ENCODE results near the gene CCL23. TPM values are rescaled to one million over a fixed set of nuclear protein-coding genes. Genes with fewer than 3 reads are reported as not detected.

Gene CCL23
- polyA plus RNA-seq, 1 donor from 2014 or later, result not detected

DNA sequence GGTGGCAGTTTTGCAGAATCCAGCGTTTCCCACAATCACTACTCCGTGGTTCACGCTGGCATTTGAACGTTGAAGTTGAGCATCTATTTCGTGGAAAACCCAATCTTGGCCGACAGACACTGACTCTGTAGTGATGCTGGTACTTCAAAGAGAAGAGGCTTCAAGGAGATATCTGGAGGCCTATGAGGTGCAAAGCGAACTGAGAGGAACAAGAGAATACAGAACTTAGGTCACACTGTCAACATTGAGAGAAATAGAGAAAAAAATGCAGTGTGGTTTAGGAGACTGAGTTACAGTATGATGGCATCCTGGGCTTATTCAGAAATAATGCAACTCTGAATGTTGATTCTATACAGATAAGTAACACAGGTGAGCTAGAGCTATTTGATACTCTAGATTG lies 52.5 kb downstream of the CCL23 start:
- H3K4me3 ChIP-seq (ENCODE audit: low read length), result no peak overlapping the region
- no peaks in the 10 kb centered on the region for H3K27me3 ChIP-seq (ENCODE audit: insufficient read depth, low read depth, low read length)
- H2AFZ ChIP-seq (ENCODE audit: low read depth, low read length), result no peak overlapping the region
- H3F3A ChIP-seq (ENCODE audit: insufficient read depth, low read length, poor library complexity, severe bottlenecking), result no peaks in the 10 kb centered on the region
- H3K9ac ChIP-seq (ENCODE audit: low read length), result no peak overlapping the region
- no peak for TF ChIP-seq RAD21 (conservative IDR thresholded peaks at IDR 0.05)
- TF ChIP-seq, protein P1, sequence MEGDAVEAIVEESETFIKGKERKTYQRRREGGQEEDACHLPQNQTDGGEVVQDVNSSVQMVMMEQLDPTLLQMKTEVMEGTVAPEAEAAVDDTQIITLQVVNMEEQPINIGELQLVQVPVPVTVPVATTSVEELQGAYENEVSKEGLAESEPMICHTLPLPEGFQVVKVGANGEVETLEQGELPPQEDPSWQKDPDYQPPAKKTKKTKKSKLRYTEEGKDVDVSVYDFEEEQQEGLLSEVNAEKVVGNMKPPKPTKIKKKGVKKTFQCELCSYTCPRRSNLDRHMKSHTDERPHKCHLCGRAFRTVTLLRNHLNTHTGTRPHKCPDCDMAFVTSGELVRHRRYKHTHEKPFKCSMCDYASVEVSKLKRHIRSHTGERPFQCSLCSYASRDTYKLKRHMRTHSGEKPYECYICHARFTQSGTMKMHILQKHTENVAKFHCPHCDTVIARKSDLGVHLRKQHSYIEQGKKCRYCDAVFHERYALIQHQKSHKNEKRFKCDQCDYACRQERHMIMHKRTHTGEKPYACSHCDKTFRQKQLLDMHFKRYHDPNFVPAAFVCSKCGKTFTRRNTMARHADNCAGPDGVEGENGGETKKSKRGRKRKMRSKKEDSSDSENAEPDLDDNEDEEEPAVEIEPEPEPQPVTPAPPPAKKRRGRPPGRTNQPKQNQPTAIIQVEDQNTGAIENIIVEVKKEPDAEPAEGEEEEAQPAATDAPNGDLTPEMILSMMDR (IDR thresholded peaks at IDR 0.05; ENCODE audit: poor library complexity, severe bottlenecking), result no peak
- TF ChIP-seq MXI1 (conservative IDR thresholded peaks at IDR 0.05; ENCODE audit: poor library complexity, severe bottlenecking), result no peak
- no peak for TF ChIP-seq EZH2 (IDR thresholded peaks at IDR 0.05; ENCODE audit: borderline replicate concordance, insufficient read depth, low read length, poor library complexity, severe bottlenecking)
- TF ChIP-seq SMC3 (conservative IDR thresholded peaks at IDR 0.05; ENCODE audit: poor library complexity), result no peak
- TF ChIP-seq TAF1 (IDR thresholded peaks at IDR 0.05; ENCODE audit: low read depth), result no peak
- TF ChIP-seq POLR2AphosphoS5 (IDR thresholded peaks at IDR 0.05), result no peak
- no peak for TF ChIP-seq EP300 (conservative IDR thresholded peaks at IDR 0.05; ENCODE audit: poor library complexity, severe bottlenecking)
- TF ChIP-seq, protein P2, sequence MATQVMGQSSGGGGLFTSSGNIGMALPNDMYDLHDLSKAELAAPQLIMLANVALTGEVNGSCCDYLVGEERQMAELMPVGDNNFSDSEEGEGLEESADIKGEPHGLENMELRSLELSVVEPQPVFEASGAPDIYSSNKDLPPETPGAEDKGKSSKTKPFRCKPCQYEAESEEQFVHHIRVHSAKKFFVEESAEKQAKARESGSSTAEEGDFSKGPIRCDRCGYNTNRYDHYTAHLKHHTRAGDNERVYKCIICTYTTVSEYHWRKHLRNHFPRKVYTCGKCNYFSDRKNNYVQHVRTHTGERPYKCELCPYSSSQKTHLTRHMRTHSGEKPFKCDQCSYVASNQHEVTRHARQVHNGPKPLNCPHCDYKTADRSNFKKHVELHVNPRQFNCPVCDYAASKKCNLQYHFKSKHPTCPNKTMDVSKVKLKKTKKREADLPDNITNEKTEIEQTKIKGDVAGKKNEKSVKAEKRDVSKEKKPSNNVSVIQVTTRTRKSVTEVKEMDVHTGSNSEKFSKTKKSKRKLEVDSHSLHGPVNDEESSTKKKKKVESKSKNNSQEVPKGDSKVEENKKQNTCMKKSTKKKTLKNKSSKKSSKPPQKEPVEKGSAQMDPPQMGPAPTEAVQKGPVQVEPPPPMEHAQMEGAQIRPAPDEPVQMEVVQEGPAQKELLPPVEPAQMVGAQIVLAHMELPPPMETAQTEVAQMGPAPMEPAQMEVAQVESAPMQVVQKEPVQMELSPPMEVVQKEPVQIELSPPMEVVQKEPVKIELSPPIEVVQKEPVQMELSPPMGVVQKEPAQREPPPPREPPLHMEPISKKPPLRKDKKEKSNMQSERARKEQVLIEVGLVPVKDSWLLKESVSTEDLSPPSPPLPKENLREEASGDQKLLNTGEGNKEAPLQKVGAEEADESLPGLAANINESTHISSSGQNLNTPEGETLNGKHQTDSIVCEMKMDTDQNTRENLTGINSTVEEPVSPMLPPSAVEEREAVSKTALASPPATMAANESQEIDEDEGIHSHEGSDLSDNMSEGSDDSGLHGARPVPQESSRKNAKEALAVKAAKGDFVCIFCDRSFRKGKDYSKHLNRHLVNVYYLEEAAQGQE (IDR thresholded peaks at IDR 0.05; ENCODE audit: borderline replicate concordance), result no peak
- no peaks in the 10 kb centered on the region for H3K36me3 ChIP-seq (ENCODE audit: insufficient read depth, low read length)
- H3K79me2 ChIP-seq (replicated peaks; ENCODE audit: insufficient read depth, low read length), result no peaks in the 10 kb centered on the region
- no peak overlapping the region for H3K27ac ChIP-seq (ENCODE audit: low read length)
- H3K4me2 ChIP-seq (ENCODE audit: low read length), result no peak overlapping the region
- H3K9me2 ChIP-seq (ENCODE audit: insufficient read depth, low read length), result no peaks in the 10 kb centered on the region
- no peaks in the 10 kb centered on the region for H3K9me3 ChIP-seq (ENCODE audit: low read length)
- no peaks in the 10 kb centered on the region for H4K20me1 ChIP-seq (ENCODE audit: insufficient read depth)

GRCh38 chr17:35963663-35964062 lies 54.1 kb downstream of the CCL23 start:
- Histone ChIP-seq H3K36me3 (ENCODE audit: insufficient read depth, low read length) (no peaks in the 10 kb centered on the region), H3K4me3 (ENCODE audit: low read length) (no peak overlapping the region), H3K9me3 (ENCODE audit: low read length) (no peaks in the 10 kb centered on the region), H3K27ac (ENCODE audit: low read length) (no peak overlapping the region), H3K79me2 (replicated peaks; ENCODE audit: insufficient read depth, low read length) (no peaks in the 10 kb centered on the region), H3K4me2 (ENCODE audit: low read length) (no peak overlapping the region), H3K9ac (ENCODE audit: low read length) (no peak overlapping the region), H3K9me2 (ENCODE audit: insufficient read depth, low read length) (no peaks in the 10 kb centered on the region), H3K27me3 (ENCODE audit: insufficient read depth, low read depth, low read length) (no peaks in the 10 kb centered on the region), H4K20me1 (ENCODE audit: insufficient read depth) (no peaks in the 10 kb centered on the region), H2AFZ (ENCODE audit: low read depth, low read length) (no peak overlapping the region), H3F3A (ENCODE audit: insufficient read depth, low read length, poor library complexity, severe bottlenecking) (no peaks in the 10 kb centered on the region)
- no peak for TF ChIP-seq TAF1 (IDR thresholded peaks at IDR 0.05; ENCODE audit: low read depth)
- no peak for TF ChIP-seq EP300 (conservative IDR thresholded peaks at IDR 0.05; ENCODE audit: poor library complexity, severe bottlenecking)
- TF ChIP-seq, protein P2 (IDR thresholded peaks at IDR 0.05; ENCODE audit: borderline replicate concordance), result no peak
- no peak for TF ChIP-seq SMC3 (conservative IDR thresholded peaks at IDR 0.05; ENCODE audit: poor library complexity)
- no peak for TF ChIP-seq MXI1 (conservative IDR thresholded peaks at IDR 0.05; ENCODE audit: poor library complexity, severe bottlenecking)
- TF ChIP-seq, protein P1 (IDR thresholded peaks at IDR 0.05; ENCODE audit: poor library complexity, severe bottlenecking), result no peak
- no peak for TF ChIP-seq POLR2AphosphoS5 (IDR thresholded peaks at IDR 0.05)
- no peak for TF ChIP-seq EZH2 (IDR thresholded peaks at IDR 0.05; ENCODE audit: borderline replicate concordance, insufficient read depth, low read length, poor library complexity, severe bottlenecking)
- TF ChIP-seq RAD21 (conservative IDR thresholded peaks at IDR 0.05), result no peak

All from neural cell (in vitro differentiated cells).